GM18498 (cell line): ENCODE results near the gene TMEM119.
"Not testable (repeated sequence)": the region's sequence is repeated elsewhere in the genome, so short reads cannot be mapped to it uniquely, and the experiment has no call there.

Experiments used
- ATAC-seq: cut with Tn5 transposase; IDR thresholded peaks from one replicate; pipeline ENCODE4 v1.9.1; 2021; ENCODE audit warnings: mild to moderate bottlenecking, moderate library complexity; ENCODE audit not compliant: unreplicated experiment

TMEM119 gene

GRCh38 chr12:108567406-108568337 is 30.2 kb downstream of the TMEM119 start:
- ATAC-seq = no peak

GRCh38 chr12:108566452-108566851 is 31.4 kb downstream of the TMEM119 start:
- no peak for ATAC-seq

DNA sequence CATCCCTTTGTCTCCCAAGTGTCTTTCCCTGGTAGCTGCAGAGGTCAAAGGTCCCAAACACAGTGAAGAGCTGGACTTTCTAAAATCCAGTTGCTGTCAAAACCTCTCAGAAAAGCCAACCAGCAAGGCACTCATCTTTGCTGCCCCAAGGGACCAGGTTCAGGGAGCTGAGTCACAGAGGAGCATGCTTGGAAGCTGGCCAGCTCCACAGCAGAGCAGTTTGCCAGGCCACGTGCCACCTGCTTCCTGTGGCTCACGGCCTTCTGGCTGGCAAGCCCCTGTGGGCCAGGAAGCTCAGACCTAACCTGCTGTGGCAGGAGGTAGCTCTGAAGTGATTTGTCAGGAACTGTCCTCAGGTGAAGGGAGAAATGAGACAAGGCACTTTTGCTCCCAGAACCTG is 31.9 kb downstream of the TMEM119 start:
- ATAC-seq = no peak

- ATAC-seq = no peak
These were observed 32.7 kb downstream of the TMEM119 start for GRCh38 chr12:108565146-108565545.

DNA sequence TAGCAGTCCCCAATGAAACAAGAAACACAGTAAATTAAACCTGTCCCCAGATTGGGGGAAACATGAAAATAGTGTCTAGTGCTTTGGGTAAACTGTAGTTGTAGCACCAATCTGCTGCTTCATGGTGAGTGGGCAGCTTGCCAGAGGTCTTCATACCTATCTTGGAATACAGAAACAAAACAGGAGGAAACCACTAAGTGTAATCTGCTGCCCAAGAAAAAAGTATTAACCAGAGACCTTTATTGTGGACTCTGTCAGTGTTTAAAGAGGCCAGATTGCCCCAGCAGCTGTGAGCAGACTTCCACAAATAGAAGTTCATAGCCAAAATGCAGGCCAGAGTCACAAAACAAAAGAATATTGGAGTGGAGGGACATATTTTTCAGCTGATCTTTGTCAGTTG is 33.2 kb downstream of the TMEM119 start:
- ATAC-seq = no peak

DNA sequence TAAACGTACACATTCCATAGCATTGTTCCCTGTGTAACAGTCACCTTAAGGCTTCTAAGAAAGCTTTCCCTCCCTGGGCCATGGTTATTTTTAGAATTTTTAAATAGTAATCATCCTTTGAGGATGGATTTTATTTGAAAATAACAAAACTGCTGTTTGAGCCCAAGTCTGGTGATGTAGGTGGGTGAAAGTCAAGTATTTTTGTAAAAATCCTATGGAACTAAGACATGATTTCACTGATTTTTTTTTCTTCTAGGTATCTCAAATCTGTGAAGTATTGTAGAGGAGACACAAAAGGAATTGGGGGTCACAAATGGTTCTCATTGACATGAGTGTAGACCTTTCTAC is 34.1 kb downstream of the TMEM119 start:
- no peak for ATAC-seq

GRCh38 chr12:108563136-108563803 is 34.6 kb downstream of the TMEM119 start:
- ATAC-seq = peak; percentile 37

- peak; percentile 59 for ATAC-seq
These were observed 35.3 kb downstream of the TMEM119 start, which contains the start of gene ISCU for GRCh38 chr12:108562348-108563135. TSS of gene ISCU (plus strand) at chr12:108562596. CDS start at chr12:108562623, 27 bp downstream.

DNA sequence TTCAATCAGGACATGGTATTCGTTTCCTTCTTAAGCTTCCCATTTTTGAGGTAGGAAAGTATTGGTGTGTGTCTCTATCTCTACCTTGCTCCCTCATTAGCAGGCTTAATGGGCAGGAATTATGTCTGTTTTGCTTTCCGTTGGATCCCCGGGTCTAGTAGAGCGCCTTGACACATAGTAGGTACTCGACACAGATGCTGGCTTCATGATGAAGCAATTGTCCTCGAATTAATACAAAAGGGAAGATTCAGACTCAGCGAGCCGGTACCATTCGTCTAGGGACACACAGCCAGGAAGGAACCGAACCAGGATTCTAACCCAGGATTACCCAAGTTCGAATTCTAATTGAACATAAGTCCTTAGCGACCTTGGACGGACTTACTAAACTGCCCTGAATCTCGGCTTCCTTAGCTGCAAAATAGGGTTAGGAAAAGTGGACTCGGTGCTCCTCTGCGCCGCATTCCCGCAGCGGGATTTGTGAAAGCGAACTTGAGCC is 36.0 kb downstream of the TMEM119 start:
- no peak for ATAC-seq

GRCh38 chr12:108560752-108561719 is 36.8 kb downstream of the TMEM119 start, which contains the start of gene SART3:
TSS of gene SART3 (minus strand) at chr12:108561173. CDS start at chr12:108561154, 19 bp downstream.
- ATAC-seq = peak; percentile 40

GRCh38 chr12:108560321-108560721 is 37.6 kb downstream of the TMEM119 start:
- ATAC-seq = no peak

DNA sequence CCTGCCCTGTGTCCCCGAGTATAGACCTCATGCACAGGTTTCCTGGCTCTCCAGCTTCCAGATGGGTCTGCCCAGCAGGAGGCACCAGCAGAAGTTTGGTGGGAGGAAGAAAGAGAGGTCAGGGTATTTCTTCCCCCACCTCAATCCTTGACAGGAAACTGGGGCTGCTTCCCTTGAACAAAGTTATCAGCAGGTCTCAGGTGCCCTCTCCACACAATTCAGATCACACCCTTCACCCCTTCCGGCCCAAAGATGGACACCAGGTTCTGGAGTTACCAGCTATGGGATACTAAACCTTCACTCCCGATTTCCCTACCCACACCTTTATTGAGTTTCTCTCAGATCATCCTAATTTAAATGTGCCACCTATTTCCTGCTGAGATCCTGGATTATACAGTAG is 38.1 kb downstream of the TMEM119 start:
- ATAC-seq = no peak

GRCh38 chr12:108559007-108559655 is 38.8 kb downstream of the TMEM119 start:
- no peak for ATAC-seq

GRCh38 chr12:108555383-108555782 is 42.5 kb downstream of the TMEM119 start:
- ATAC-seq = not testable (repeated sequence)

- ATAC-seq = no peak
These were observed 44.1 kb downstream of the TMEM119 start for GRCh38 chr12:108553799-108554198.

GRCh38 chr12:108551535-108551934 is 46.3 kb downstream of the TMEM119 start:
- no peak for ATAC-seq

GRCh38 chr12:108548954-108549521 is 48.8 kb downstream of the TMEM119 start:
- no peak for ATAC-seq

DNA sequence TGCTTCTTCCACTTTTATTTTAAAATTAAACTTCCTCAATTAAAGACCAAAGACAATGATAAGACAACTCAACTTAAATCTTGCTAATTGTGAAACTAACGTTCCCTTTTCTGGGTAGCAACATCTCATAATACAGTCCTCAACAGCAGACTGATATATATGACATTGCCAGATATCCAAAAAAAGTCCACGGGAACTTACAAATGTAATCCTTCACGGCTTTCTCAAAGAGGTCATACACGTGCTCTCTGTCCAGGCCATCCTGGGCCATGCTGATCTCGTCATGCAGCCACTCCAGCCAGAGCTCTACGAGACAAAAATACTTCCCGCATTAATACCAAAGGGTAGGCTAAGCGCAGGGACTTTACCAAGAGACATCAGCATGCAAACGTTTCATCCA is 50.2 kb downstream of the TMEM119 start:
- ATAC-seq = no peak

DNA sequence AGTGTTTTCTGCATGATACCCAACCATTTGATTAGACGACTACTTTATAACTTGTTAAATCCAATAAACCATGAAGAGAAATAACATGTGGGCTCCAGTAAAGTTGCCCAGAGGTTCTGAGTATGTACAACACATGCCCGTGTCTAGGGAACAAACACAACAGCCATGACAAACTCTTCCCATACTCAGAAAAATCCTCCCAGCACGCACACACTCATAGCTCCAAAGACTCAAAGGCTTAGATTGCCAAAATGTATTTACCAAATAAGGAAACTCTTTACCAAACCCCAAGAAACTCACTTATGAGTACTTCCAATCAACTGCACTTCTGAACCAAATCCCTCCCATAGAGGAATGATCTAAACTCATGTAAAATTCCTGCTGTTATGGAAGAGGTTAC is 54.2 kb downstream of the TMEM119 start:
- ATAC-seq = no peak
